Mammary epithelial cell (primary cell): ENCODE measurements around the gene ENTPD6.

Experiments used
- CTCF ChIP-seq, 2 donors: IDR thresholded peaks in 1 of 2; conservative IDR thresholded peaks in 1 of 2; 2 replicates each; pipeline ENCODE4 v1.5.1; 2011 to 2012; ENCODE audit warnings: inconsistent platforms in 2 of 2, low read length in 2 of 2, mild to moderate bottlenecking in 2 of 2, control low read depth in 1 of 2, low read depth in 1 of 2; ENCODE audit not compliant: insufficient read depth in 1 of 2; ENCODE audit errors: extremely low read depth in 1 of 2
- EZH2 ChIP-seq: IDR thresholded peaks from 2 replicates; pipeline ENCODE4 v1.6.1; 2012; ENCODE audit warnings: low read length, inconsistent platforms, borderline replicate concordance

- no peak for TF ChIP-seq CTCF (conservative IDR thresholded peaks at IDR 0.05 in 1 of 2, IDR thresholded peaks at IDR 0.05 in 1 of 2; ENCODE audit: extremely low read depth in 1 of 2, insufficient read depth in 1 of 2, low read depth in 1 of 2, low read length in 2 of 2)
- TF ChIP-seq EZH2: no peak
Observed at GRCh38 chr20:25258828-25259227, 63.3 kb downstream of the ENTPD6 start.
